Fibroblast of mammary gland (primary cell): Measurements from ENCODE around the gene NTN1.

Source experiments
- DNase-seq: peaks from one replicate; pipeline ENCODE4 v3.0.0-alpha.2; 2010; ENCODE audit warnings: low read depth
- H3K4me3 ChIP-seq: 2 replicates; pipeline ENCODE4 v1.5.1; 2011; ENCODE audit warnings: low read depth, mild to moderate bottlenecking, low read length, moderate library complexity; ENCODE audit not compliant: control insufficient read depth
- TF ChIP-seq, protein P1 (sequence below): conservative IDR thresholded peaks from 2 replicates; pipeline ENCODE4 v1.5.1; 2011; ENCODE audit warnings: low read depth, low read length, inconsistent platforms; ENCODE audit not compliant: control insufficient read depth, insufficient read depth

Gene NTN1

DNA sequence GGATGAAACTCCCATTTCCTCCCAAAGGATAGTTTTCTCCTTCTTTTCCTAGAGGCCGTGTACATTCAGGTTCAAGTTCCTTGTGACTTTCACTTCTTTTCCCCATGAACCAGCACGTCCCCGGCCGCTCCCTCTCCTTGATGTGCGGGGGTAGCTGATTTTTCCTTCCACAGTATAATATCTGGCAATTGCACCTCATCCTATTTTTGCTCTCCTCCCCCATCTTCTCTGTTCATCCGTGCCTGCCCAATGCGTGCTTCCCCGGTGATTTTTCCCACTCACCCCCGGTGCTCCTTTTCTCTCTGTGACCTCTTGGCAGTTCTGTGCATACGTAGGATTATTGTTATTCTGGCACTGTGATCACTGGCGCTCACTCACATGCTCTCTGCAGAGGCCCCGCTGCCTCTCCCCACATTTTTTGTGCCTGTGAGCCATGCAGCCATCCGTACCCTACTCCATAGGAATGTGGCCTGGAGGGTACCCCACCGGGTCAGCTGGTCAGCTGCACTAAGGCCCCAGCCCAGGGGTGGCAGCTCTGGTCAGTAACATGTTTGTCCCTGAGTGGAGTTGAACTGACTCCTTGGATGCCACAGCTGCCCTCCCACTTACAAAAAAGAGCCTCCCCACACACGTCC is 100.0 kb downstream of the NTN1 start:
- TF ChIP-seq, protein P1, sequence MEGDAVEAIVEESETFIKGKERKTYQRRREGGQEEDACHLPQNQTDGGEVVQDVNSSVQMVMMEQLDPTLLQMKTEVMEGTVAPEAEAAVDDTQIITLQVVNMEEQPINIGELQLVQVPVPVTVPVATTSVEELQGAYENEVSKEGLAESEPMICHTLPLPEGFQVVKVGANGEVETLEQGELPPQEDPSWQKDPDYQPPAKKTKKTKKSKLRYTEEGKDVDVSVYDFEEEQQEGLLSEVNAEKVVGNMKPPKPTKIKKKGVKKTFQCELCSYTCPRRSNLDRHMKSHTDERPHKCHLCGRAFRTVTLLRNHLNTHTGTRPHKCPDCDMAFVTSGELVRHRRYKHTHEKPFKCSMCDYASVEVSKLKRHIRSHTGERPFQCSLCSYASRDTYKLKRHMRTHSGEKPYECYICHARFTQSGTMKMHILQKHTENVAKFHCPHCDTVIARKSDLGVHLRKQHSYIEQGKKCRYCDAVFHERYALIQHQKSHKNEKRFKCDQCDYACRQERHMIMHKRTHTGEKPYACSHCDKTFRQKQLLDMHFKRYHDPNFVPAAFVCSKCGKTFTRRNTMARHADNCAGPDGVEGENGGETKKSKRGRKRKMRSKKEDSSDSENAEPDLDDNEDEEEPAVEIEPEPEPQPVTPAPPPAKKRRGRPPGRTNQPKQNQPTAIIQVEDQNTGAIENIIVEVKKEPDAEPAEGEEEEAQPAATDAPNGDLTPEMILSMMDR, result no peak
- no peak for DNase-seq
- H3K4me3 ChIP-seq, result no peak overlapping the region

DNA sequence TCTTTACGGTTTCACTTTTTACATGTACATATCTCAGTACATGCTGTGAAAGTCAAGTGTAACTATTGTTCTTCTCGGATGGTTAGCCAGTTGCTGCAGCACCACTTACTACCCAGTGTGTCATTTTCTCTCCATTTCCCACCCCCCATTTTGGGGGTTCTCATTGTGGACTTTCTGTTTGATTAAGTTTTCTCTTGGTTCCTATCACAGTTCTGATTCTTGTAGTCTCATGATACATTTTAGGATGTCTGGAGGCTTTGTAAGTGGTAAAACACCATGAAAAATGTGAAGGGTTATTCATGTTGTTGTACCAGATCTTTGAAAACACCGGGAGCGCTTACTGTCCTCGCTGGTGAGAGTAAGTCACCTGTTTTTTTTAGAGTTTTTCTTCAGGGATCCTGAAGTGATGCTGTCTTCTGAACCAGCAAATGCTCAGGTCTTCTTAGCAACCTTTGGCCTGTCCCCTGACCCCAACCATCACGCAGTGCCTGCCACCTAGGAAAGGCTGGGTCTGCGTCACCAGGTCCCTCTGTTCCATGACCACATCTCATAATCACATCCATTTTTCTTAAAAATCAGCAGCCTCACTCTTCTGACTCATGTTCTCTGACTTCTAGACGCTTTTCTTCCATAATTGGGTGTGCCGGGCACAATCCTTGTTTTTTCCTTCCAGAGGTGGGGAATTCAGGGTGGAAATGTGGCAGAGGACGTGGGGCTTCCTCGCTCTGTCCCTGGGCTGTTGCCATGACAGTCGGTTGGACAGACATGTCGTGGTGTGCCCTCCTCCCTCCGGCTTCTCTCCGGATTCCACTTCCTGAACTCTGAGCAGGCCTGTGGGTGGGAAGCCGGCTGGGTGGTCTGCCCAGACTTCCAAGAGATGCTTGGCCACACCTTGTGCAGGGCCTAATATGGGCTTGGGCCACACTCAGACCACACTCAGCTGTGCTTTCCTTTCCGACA is 102.6 kb downstream of the NTN1 start:
- H3K4me3 ChIP-seq, result no peak overlapping the region
- TF ChIP-seq, protein P1, result no peak
- no peak for DNase-seq

DNA sequence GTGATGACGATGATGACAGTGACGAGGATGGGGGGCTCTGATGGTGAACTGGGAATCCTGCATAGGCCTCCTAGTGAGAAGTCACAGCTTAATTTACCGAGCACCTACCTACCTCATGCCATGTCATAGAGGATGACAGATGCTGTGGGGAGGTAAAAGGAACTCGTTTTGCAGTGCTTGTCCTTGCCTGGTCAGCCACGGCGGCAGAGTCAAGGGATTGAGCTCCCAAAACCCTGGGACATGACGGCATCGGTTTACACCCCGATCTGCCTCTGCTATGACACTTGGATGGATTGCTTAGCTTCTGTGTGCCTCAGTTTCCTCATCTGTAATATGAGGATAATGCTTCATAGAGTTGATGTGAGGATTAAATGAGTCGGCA is 103.2 kb downstream of the NTN1 start:
- DNase-seq, result no peak
- H3K4me3 ChIP-seq, result no peak overlapping the region
- TF ChIP-seq, protein P1, result no peak

DNA sequence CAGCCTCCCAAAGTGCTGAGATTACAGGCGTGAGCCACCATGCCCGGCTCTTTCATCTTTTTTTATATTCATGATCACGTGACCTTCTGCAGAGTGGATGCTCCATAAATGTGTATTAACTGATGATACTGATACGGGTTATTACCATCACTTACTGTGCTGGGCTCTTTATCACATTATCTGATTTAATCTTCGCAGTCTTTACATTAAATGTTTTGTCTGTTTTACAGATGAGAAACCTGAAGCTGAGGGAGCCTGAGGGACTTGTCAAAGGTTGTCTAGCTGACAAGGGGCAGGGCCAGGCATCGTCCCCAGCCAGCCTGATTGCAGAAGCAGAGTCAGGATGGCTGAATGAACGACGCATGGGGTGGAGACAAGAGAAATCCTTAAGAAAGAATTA is 104.4 kb downstream of the NTN1 start:
- no peak overlapping the region for H3K4me3 ChIP-seq
- TF ChIP-seq, protein P1, result no peak
- no peak for DNase-seq

DNA sequence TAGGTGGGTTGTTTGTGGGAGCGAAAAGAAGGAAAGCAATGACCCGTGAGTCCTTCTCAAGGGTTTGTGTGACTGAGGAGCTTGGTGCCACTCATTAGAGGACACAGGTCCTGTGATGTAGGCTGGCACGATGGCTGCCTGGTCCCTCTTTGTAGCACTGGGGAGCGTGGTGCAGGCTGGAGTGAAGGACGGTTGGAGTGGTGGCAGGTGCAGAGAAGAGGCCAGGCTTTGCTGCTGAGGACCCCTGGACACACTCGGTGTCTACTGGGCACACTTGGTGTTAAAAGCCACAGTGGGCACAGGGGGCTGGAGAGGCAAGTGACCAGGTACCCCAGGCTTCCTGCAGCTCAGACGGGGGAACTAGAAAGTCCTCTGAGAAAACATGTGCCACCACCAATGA is 106.0 kb downstream of the NTN1 start:
- DNase-seq, result no peak
- no peak overlapping the region for H3K4me3 ChIP-seq
- TF ChIP-seq, protein P1, result no peak

DNA sequence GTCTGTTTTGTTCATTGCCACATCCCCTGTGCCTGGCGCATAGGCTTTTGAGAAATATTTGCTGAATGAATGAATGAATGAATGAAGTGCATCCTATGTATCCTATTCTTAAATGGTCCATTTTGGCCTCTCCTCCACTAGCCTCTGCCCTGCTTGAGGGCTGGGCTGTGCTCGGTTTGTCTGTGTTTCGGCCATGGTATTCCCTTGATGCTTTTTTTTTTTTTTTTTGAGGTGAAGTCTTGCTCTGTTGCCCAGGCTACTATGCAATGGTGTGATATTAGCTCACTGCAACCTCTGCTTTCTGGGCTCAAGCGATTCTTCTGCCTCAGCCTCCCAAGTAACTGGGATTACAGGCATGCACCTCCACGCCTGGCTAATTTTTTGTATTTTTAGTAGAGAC is 110.1 kb downstream of the NTN1 start:
- H3K4me3 ChIP-seq, result no peak overlapping the region
- DNase-seq, result no peak
- TF ChIP-seq, protein P1, result no peak
